GM11168 (cell line): ENCODE measurements around the gene MRGPRD.

Experiments used
- in situ Hi-C: fragments of 300-500 bp; cut with MboI; formaldehyde crosslinking; loops from one replicate; pipeline ENCODE4 v1.12.0; 2022; ENCODE audit warnings: low sequenced_read_pairs; ENCODE audit not compliant: unreplicated experiment

Gene MRGPRD

DNA sequence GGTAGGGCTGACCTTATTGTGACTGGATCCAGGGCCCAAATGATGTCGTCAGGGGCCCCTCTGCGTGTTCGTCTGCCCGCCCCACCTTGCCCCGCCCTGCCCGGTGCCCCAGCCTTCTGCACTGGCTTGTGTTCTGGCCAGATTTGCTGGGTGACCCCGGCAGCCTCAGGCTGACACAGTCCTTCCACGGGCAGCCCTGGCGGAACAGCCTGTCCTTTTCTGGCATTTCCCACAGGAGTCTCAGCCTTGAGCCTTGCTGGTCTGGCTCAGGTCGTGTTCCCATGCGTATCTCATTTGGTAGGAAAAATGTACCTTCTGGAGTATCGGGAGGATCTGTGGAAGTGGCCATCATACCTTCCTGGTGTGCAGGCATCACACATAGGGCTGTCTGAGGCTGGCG, 46.1 kb downstream of the MRGPRD start:
- in situ Hi-C loops = no loop called here

DNA sequence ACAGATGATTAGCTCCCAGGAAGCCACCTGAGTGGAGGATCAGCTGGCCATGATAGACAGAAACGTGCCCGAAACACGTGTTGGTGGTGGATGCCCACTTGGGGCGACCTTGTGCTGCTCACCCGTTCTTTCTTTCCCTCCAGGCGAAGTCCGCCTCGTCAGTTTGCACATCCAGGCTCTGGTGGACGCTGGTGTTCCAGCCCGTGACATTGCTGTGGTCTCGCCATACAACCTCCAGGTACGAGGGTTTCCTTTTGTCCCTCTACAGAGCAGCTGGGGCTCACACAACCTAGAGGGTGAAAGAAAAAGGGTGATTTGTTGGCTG, 46.5 kb downstream of the MRGPRD start:
- in situ Hi-C loops = no loop called here

DNA sequence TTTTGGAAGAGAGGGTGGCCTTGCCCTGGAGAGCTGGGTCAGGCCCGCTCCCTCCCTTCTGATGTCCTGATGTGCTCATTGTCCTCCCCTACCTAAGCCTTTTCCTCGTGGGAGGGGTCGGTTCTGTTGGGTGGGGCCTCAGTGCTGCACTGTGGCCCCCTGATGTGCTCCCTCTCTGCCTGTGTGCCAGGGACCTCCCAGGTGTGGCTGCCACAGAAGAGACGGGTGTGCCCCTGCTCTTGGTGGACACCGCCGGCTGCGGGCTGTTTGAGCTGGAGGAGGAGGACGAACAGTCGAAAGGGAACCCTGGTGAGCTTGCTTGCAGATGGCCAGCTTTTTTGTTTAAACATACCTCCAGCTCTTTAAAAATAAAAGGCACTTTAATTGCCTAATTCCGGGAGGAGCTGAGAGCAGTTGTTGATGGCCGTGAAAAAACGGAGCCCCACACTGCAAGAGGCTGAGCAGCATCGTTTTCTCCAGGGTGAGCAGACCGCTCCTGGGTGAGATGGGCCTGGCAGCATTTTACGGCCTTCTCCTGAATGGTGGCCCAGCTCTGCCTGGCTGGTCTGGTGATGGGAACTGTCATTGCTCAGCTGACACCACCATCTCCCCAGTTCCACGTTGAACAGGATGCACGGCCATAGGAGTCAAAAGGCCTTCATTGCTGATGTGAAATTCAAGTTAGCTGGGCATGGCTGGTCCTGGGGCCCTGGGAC, 47.0 kb downstream of the MRGPRD start:
- in situ Hi-C loops = no loop called here

GRCh38 chr11:68932933-68933577, 47.7 kb downstream of the MRGPRD start:
- in situ Hi-C loops = no loop called here

DNA sequence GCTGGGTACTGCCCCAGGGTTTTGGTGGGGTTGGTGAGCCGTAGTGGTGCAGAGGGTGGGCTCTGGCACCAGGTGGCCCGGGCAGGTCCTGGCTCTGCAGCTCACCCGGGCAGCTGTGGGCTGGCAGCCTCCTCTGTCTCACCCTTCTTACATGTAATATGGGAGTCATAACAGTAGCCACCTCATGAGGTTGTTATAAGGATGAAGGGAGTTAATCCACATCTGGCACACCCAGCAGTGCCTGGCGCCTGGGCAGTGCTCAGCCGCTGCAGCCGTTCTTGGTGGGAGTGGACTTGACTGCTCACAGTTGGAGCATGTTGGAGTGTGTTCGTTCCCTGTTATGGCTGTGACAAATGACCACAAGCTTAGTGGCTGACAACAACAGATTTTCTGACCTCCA, 48.4 kb downstream of the MRGPRD start:
- in situ Hi-C loops = no loop called here

- in situ Hi-C loops = no loop called here
Observed at GRCh38 chr11:68931911-68932310, 48.9 kb downstream of the MRGPRD start.

GRCh38 chr11:68930991-68931855, 49.6 kb downstream of the MRGPRD start:
- in situ Hi-C loops = no loop called here
